ENCODE results near the gene TSPAN2.

DNA sequence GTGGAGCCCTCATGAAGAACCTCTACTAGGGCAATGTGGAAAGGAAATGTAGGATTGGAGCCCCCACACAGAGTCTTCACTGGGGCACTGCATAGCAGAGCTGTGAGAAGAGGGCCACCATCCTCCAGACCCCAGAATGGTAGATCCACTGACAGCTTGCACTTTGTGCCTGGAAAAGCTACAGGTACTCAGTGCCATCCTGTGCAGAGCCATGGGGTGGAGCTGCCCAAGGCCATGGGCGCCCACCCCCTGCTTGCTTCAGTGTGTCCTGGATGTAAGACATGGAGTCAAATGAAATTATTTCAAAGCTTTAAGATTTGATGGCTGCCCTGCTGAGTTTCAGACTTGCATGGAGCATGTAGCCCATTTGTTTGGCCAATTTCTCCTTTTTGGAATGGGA lies 76.9 kb downstream of the TSPAN2 start:
- TF ChIP-seq, protein P1, sequence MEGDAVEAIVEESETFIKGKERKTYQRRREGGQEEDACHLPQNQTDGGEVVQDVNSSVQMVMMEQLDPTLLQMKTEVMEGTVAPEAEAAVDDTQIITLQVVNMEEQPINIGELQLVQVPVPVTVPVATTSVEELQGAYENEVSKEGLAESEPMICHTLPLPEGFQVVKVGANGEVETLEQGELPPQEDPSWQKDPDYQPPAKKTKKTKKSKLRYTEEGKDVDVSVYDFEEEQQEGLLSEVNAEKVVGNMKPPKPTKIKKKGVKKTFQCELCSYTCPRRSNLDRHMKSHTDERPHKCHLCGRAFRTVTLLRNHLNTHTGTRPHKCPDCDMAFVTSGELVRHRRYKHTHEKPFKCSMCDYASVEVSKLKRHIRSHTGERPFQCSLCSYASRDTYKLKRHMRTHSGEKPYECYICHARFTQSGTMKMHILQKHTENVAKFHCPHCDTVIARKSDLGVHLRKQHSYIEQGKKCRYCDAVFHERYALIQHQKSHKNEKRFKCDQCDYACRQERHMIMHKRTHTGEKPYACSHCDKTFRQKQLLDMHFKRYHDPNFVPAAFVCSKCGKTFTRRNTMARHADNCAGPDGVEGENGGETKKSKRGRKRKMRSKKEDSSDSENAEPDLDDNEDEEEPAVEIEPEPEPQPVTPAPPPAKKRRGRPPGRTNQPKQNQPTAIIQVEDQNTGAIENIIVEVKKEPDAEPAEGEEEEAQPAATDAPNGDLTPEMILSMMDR (IDR thresholded peaks at IDR 0.05), result no peak
- TF ChIP-seq EP300 (IDR thresholded peaks at IDR 0.05), result no peak
